ENCODE measurements around the gene NPPA.
"Not testable (repeated sequence)": the region's sequence is repeated elsewhere in the genome, so short reads cannot be mapped to it uniquely, and the experiment has no call there.

Gene NPPA

GRCh38 chr1:11847667-11848372, at the start of gene NPPA:
Gene NPPA (minus strand): TSS chr1:11847783. CDS start chr1:11847684, 99 bp downstream.
- DNase-seq, result no peak

GRCh38 chr1:11894501-11894900, 46.9 kb upstream of the NPPA start:
- DNase-seq, result not testable (repeated sequence)

GRCh38 chr1:11893907-11894251, 46.3 kb upstream of the NPPA start:
- DNase-seq, result peak; percentile 67

DNA sequence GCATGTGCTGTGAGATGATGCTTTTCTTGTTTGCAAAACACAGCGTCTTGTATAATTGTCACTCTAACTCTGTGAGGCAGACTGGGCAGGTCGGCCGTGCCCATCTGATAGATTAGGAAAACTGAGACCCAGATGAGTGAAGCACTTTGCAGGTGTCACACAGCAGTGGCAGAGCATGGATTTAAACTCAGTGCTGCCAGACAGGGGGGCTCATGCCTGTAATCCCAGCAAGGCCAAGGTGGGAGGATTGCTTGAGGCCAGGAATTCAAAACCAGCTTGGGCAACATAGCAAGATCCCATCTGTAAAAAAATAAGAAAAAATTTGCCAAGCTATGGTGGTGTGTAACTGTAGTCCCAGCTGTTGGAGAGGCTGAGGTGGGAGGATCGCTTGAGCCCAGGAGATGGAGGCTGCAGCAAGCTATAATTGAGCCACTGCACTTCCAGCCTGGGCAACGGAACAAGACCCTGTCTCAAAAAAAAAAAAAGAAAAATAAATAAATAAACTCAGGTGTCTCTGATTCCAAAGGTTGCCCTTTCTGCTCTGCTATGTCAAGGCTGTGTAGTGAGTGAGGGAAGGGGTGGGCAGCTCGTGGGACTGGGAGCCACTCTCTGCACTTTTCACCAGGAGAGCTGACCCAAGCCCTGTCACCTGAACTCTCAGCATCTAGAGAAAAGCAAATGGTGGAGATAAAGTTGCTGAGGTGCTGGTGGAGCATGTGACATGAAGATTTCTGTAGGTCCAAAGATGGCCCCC, 44.0 kb upstream of the NPPA start:
- DNase-seq, result no peak

DNA sequence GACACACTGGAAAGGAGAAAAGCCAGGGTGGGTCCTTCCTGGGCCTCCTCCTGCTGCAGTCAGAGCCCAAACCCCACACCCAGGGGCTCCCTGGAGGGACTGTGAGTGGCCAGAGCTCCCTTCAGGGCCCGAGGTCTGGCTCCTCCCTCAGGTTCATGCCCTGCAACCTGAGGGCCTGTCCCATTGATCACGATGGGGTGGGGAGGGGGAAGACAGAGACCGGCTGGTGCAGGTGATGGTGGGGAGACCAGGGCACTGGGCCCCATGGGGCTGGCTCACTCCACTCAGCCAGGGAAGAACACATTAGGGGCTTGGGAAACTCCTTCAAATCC, 41.3 kb upstream of the NPPA start:
- no peak for DNase-seq

- no peak for DNase-seq
These were observed 40.8 kb upstream of the NPPA start for GRCh38 chr1:11888206-11888876.

- no peak for DNase-seq
These were observed 40.1 kb upstream of the NPPA start for GRCh38 chr1:11887666-11888007.

DNA sequence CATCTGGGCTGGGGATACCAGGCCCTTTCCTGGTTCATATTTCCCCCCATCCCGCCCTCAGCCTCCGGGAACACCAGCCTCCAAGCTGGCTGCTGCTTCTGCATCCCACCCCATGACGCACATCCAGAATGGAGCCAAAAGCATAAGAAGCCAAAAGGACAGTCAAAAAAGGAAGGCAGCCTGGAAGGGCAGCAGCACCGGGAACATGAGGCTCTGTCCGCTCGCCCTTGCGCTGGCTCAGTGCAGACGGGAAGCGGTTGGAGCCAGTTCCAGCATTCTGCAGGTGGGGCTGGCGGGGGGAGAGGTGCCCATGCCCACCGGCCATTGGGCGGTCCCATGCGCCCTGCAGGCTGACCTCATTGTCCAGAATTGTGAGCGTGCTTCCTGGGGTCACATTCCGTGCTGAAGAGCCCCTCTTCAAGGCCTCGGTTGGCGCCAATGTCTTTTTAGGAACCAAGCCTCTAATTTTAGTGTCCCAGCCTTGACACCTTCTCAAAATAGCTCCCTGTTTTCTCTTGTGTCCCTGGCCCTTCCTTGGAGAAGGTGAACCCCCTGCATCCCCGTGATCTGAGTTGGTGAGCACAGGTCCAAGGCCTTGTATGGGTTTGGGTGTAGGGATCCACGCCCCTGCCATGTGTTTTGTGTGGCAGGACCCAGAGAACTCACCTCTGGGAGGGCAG, 39.5 kb upstream of the NPPA start:
- DNase-seq, result no peak

DNA sequence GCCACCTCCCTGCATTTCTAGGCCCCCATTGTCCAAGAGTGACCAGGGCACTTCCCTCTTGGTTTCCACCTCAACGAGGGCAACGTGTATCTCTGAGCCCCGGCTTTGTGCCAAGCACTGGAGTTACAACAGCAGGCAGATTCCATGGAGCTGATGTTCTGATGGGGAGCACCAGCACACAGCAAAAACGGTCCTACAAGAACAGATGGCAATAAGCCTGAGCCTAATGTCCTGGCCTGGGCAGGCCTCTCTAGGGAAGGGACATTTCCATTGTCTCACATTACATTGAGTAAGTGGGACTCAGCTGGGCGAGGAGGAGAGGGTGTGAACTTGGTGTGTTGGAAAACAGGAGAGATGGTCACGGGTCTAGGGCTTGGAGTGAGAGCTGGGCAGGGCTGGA, 38.3 kb upstream of the NPPA start:
- DNase-seq, result no peak

GRCh38 chr1:11882814-11883538, 35.4 kb upstream of the NPPA start:
- no peak for DNase-seq

DNA sequence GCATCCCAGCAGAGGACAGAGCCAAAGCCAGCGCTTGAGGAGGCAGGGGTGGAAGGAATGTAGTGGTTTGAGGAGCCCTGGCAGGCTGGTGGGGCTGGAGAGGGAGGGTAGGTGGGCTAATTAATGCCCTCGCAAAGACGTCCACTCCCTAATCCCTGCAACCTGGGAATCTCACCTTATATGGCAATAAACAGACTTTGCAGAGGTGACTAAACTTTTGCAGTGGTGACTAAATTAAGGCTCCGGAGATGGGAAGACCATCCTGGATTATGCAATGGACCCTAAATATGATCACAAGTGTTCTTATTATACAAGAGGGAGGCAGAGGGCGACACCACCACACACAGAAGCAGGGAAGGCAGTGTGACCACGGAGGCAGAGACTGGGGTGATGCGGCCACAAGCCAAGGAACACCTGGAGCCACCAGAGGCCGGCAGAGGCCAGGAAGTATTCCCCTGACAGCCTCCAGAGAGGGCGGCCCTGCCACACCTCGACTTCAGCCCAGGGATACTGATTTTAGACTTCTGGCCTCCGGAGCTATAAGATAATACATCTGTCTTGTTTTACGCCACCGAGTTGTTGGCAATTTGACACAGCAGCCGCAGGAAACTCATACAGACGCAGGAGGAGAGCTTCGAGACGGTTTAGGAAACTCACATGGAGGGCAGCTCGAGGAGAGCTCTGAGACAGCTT, 34.3 kb upstream of the NPPA start:
- no peak for DNase-seq

- peak; percentile 74 for DNase-seq
These were observed 33.5 kb upstream of the NPPA start for GRCh38 chr1:11880911-11881748.

- no peak for DNase-seq
These were observed 32.6 kb upstream of the NPPA start for GRCh38 chr1:11880181-11880575.

DNA sequence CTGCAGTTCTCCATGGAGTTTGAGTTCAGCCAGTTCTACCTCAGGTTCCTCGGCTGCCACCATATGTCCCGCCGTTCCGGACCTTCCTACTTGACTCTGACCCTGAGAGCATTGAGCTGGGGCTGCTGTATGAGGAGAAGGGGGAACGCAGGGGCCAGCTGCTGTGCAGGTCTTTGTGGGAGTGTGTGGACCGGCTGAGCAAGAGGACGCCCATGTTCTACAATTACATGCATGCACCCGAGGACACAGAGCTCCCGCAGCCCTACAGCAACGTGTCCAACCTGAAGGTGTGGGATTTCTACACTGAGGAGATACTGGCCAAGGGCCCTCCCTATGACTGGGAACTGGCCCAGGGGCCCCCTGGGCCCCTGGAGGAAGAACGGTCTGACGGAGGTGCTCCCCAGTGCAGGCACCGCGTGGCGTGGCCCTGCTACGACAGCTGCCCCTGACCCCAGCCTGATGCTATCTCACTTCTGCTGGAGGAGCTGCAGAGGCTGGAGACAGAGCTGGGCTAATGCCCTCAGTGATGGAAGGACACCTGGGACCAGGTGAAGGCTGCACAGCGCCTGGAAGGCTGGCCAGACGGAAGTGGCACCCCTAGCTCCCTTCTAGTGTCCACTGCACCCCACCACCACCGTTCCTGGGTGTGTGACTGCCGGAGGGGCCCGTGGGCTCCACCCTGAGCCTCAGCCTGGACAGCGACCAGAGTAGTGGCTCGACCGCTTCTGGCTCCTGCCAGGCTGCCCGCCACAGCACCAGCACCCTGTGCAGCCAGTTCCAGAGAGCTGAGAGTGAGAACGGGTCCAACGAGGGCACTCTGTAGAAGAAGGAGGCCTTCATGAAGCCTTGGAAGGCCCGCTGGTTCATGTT, 32.0 kb upstream of the NPPA start:
- no peak for DNase-seq

DNA sequence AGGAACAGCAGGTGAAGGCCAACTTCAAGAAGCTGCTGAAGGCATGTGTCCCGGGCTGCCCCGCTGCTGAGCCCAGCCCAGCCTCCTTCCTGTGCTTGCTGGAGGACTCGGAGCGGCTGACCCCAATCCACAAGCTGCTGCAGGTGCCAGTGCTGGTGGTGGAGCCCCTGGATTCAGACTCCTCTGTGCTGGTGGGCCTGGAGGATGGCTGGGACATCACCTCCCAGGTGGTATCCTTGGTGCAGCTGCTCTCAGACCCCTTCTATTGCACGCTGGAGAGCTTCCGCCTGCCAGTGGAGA, 31.3 kb upstream of the NPPA start:
- no peak for DNase-seq

DNA sequence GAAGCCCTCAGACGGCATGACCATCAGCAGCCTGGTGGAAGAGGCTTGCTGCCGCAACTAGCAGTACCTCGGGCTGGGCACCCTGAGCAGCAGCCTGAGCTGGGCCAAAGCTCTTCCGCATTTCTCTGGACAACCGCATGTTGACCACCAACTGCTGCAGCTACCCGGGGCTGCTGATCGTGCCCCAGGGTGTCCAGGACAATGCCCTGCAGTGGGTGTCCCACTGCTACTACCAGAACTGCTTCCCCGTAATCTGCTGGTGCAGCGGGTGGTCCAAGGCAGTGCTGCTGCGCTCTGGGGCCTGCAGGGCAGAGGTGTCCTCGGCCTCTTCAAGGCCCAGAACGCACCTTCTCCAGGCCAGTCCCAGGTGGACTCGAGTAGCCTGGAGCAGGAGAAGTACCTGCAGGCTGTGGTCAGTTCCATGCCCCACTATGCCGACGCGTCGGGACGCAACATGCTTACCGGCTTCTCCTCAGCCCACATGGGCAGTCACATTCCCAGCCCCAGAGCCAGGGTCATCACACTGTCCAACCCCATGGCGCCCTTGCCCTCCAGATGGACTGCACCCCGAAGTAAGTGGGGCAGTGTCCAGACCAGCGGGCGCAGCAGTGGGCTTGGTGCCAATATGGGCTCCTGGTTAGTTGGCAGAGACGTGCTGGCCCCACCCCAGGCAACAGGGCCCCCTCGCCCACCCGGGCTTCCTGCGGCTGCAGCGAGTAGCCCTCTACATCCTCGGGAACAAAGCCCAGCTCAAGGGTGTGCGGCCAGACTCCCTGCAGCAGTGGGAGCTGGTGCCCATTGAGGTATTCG, 30.7 kb upstream of the NPPA start:
- no peak for DNase-seq

DNA sequence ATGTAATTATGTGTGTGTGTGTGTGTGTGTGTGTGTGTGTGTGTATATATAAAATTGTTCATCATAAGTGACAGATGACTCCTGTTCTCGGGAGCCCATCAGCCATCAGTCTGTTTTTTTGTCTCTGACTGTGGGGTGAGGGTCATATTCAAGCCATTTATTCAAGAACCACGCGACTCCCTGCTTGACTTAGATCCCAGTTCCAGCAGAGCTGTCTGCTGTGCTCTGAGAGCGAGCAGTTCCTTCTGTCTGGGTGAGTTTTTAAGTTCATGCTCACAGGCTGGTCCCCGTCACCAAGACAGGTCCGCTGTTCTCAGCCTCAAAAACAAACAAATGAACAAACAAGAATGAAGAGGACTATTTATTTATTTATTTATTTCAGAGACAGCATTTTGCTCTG, 29.5 kb upstream of the NPPA start:
- DNase-seq, result no peak

- no peak for DNase-seq
These were observed 27.5 kb upstream of the NPPA start for GRCh38 chr1:11875094-11875493.

DNA sequence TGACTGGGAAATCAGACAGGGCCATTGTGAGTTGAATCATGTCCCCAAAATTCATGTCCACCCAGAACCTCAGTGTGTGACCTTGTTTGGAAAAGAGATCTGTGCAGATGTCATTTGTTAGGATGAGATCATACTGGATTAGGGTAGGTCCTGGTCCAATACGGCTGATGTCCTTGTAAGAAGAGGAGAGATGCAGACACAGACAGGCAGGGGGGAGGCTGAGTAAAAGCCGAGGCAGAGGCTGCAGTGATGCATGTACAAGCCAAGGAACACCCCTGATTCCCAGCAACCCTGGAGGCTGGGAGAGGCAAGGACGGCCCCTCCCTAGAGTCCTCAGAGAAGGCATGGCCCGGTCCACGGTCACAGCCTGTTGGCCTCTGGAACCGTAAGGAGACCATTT, 27.0 kb upstream of the NPPA start:
- no peak for DNase-seq

DNA sequence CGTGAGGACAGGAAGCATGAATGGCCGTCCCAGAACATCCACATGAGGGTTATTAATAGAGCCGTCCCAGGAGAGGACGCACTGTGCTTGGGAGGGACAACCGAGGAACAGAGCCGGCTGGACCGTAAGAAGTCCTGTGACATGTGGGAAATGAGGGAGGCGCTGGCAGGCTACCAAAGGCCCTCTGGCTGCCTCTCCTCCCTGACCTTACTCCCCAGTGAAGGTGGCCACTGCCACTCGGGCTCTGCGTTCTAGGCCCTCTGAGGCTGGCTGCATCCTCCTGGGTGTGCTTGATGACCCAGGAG, 26.6 kb upstream of the NPPA start:
- DNase-seq, result no peak

Data from retina (tissue), 1 donor.